Uterus (tissue), 4 donors: Measurements from ENCODE around the gene GART. TPM values are rescaled to one million over a fixed set of nuclear protein-coding genes. Genes with fewer than 3 reads are reported as not detected.

Source experiments
- DNase-seq, 2 donors: peaks; one replicate each; pipeline ENCODE4 v3.0.0-alpha.2; 2019 to 2020
- H3K27ac ChIP-seq, 2 donors: fragments of 200-600 bp; sonication (generic); 1 replicate in 1 of 2; 2 replicates in 1 of 2; pipeline ENCODE4 v1.5.1; 2016 to 2018
- H3K27me3 ChIP-seq, 2 donors: fragments of 200-600 bp; sonication (generic); one replicate each; pipeline ENCODE4 v1.5.1; 2018 to 2019; ENCODE audit warnings: control low read depth in 1 of 2
- H3K36me3 ChIP-seq, 2 donors: fragments of 200-600 bp; sonication (generic); one replicate each; pipeline ENCODE4 v1.5.1; 2019; ENCODE audit warnings: control low read depth in 1 of 2
- H3K4me1 ChIP-seq, 2 donors: fragments of 200-600 bp; sonication (generic); one replicate each; pipeline ENCODE4 v1.5.1; 2018 to 2019; ENCODE audit warnings: control low read depth in 1 of 2
- H3K4me3 ChIP-seq, 2 donors: fragments of 200-600 bp; sonication (generic); 1 replicate in 1 of 2; 2 replicates in 1 of 2; pipeline ENCODE4 v1.5.1; 2018 to 2019; ENCODE audit warnings: mild to moderate bottlenecking in 1 of 2
- H3K9me3 ChIP-seq, 2 donors: fragments of 200-600 bp; sonication (generic); one replicate each; pipeline ENCODE4 v1.5.1; 2019; ENCODE audit warnings: control low read depth in 1 of 2
- CTCF ChIP-seq, 4 experiments: fragments of 200-600 bp in 2 of 4; fragments of 450-650 bp in 2 of 4; sonication (generic) in 2 of 4; IDR thresholded peaks; one replicate each; pipeline ENCODE4 v1.5.1; 2016 to 2019; ENCODE audit warnings: antibody characterized with exemption in 4 of 4, mild to moderate bottlenecking in 2 of 4, moderate library complexity in 1 of 4
- POLR2A ChIP-seq, 2 donors: fragments of 450-650 bp; IDR thresholded peaks; one replicate each; pipeline ENCODE4 v1.6.1; 2016; ENCODE audit warnings: antibody characterized with exemption in 2 of 2, mild to moderate bottlenecking in 1 of 2, moderate library complexity in 1 of 2
- intact Hi-C: fragments of 100-400 bp; cut with DNase I; formaldehyde crosslinking; loops from one replicate; pipeline ENCODE4 v1.15.1; 2023; ENCODE audit warnings: low total_unique reads
- total RNA-seq, 4 donors: library from RNA; depleted of rRNA in 3 of 4; stranded (reverse); fragments of >200 nt in 3 of 4; gene quantifications; one replicate each; pipeline versions ENCODE4 v1.1.0 to v1.2.4, GENCODE V29; 2014 to 2023
- donor health status: DM: yes; HTN: yes; CAD: no.

GART gene
- total RNA-seq, 4 donors from 2014 or later = 10.5 to 120 (median 36.6) TPM

- TF ChIP-seq CTCF (IDR thresholded peaks at IDR 0.05) = no peak
- no peak for TF ChIP-seq POLR2A (IDR thresholded peaks at IDR 0.05)
- H3K36me3 ChIP-seq = no peaks in the 10 kb centered on the region
- intact Hi-C loops = no loop called here
- no peaks in the 10 kb centered on the region for H3K4me1 ChIP-seq
- no peak overlapping the region for H3K4me3 ChIP-seq
- no peak for DNase-seq
- no peaks in the 10 kb centered on the region for H3K27me3 ChIP-seq
- H3K9me3 ChIP-seq = no peaks in the 10 kb centered on the region
- H3K27ac ChIP-seq = no peak overlapping the region
These were observed 86.1 kb downstream of the GART start for GRCh38 chr21:33455686-33456446.

Other genes with a start within 250 kb of the GART start
- gene IFNAR1, start 217.1 kb downstream of the GART start, total RNA-seq = 100 to 1,000 TPM in 1 of 4 donors, 10 to 100 TPM in 3; 26.8 to 115 (median 39.3) TPM
- gene IFNGR2, start 138.7 kb downstream of the GART start, total RNA-seq = 10 to 100 TPM; 25.4 to 67.6 (median 58.3) TPM
- gene TMEM50B, start 62.1 kb downstream of the GART start, total RNA-seq = 100 to 1,000 TPM in 1 of 4 donors, 10 to 100 TPM in 3; 43.3 to 116 (median 76.7) TPM
- gene DNAJC28, start 50.4 kb downstream of the GART start, total RNA-seq = 1 to 10 TPM in 2 of 4 donors, not detected in 2; 1.4 to 2.1 TPM
- gene SON, start 921 bp upstream of the GART start, total RNA-seq = 100 to 1,000 TPM; 249 to 420 (median 304) TPM
- gene DONSON, start 46.6 kb upstream of the GART start, total RNA-seq = 10 to 100 TPM in 2 of 4 donors, 1 to 10 TPM in 2; 7.2 to 19.8 (median 12.8) TPM
- gene CRYZL1, start 99.6 kb upstream of the GART start, total RNA-seq = 100 to 1,000 TPM in 1 of 4 donors, 10 to 100 TPM in 3; 66.8 to 147 (median 67.3) TPM
- gene ITSN1, start 100.4 kb upstream of the GART start, total RNA-seq = 10 to 100 TPM; 21.8 to 77.4 (median 48.1) TPM